NCI-H510A (cell line): Measurements from ENCODE around the gene MIA.
"Not testable (repeated sequence)": the region's sequence is repeated elsewhere in the genome, so short reads cannot be mapped to it uniquely, and the experiment has no call there.

Experiments used
- DNase-seq: peaks from one replicate; lab custom pipeline; 2025; lab: John Stamatoyannopoulos, UW

The MIA gene

GRCh38 chr19:40780582-40780981 is 5.3 kb downstream of the MIA start:
- no peak for DNase-seq

GRCh38 chr19:40781140-40781539 is 5.8 kb downstream of the MIA start:
- no peak for DNase-seq

GRCh38 chr19:40783711-40784110 is 8.4 kb downstream of the MIA start:
- DNase-seq = no peak

- DNase-seq = not testable (repeated sequence)
These were observed 8.8 kb downstream of the MIA start for GRCh38 chr19:40784146-40784545.

DNA sequence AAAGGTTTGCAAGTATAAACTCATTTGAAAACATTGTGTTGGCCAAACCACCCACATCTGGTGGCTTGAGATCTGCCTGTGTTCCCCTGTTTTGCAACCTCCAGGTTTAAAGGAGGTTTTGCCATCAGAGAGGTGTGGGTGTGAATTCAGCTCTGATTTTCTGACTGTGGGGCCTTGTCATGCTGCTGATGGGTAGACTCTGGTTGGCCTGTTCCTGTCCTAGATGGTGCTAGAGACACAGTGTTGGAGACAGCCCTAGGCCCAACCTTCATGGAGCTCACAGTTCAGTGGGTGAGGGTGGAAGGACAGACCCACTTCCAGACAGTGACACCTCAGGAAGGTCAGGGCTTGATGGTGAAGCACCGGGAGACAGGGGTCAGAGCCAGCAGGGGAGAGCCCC is 10.2 kb downstream of the MIA start:
- DNase-seq = no peak

DNA sequence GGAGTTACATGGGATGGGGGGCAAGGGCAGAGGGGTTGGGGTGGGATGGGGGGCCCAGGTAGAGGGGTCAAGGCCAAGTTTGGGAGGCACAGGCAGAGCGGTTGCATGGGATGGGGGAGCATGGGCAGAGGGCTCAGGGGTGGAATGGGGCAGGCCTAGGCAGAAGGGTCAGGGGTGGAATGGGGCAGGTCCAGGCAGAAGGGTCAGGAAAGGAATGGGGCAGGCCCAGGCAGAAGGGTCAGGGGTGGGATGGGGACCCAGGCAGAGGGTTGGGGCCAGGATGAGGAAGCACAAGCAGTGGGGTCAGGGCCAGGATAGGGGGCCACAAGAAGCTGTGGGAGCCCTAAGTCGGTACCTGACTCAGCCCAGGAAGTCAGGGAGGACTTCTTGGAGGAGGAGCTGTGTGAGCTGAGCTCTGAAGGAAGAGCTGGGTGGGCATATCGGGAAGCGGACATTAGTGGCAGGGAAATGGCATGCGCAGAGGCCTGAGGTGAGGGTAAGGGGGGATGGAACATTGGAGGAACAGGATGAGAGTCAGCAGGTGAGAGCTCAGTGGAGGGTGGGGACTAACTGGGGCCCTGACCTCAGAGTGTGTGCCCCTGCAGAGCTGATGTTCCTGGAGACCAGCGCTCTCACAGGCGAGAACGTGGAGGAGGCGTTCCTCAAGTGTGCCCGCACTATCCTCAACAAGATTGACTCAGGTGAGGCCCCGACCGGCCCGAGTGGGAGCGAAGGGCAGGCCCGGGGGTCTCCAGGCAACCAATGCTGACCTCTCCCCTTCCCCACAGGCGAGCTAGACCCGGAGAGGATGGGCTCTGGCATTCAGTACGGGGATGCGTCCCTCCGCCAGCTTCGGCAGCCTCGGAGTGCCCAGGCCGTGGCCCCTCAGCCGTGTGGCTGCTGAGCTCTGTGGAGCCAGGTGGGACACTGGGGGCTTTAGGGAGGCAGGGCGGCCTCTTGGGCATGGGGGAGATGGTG is 11.0 kb downstream of the MIA start:
- DNase-seq = no peak

- no peak for DNase-seq
These were observed 16.0 kb downstream of the MIA start for GRCh38 chr19:40791349-40791748.

GRCh38 chr19:40791996-40792395 is 16.7 kb downstream of the MIA start:
- DNase-seq = no peak

GRCh38 chr19:40797166-40797962 is 22.0 kb downstream of the MIA start:
- no peak for DNase-seq

GRCh38 chr19:40797963-40798682 is 22.8 kb downstream of the MIA start:
- peak; percentile 77 for DNase-seq

GRCh38 chr19:40798683-40799557 is 23.6 kb downstream of the MIA start, which contains the start of gene EGLN2:
Gene EGLN2 (plus strand): TSS chr19:40799191. CDS start chr19:40800573, 1,382 bp downstream.
- peak; percentile 99 for DNase-seq

DNA sequence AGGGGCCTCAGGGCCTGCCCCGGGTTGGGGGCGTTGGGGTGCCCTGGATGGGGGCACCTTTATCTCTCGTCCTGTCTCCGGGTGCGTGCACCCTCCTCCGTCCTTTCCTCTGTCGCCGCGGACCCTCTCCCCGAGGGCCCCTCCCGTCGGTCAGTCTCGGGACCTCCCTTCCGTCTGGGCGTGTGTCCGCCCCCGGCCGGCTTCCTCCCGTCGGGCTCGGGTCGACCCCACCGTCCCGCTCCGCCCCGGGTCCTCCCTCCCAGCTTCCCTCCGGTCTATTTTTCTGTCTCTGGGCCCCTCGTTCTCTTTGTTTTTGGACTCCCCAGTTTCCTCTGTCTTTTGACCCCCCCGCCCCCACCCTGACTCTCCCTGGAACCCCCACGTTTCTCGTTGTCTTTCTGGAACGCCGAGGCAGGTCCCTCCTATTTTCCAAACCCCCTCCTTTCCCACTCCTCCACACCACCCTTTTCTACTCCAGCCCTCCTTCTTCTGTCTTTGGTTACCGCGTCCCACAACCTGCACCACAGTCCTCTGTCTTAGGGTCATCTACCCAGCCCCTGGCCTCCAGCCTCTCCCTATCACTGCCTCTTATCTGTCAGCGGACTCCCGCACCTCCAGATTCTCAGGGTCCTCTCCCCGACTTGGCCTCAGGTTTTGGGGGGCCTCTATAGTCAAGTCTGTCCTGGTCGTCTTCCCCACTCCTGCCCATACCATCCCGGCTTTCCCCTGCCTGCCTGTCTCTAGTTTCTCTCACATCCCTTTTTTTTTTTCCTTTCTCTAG is 24.4 kb downstream of the MIA start:
- DNase-seq = no peak

- DNase-seq = no peak
These were observed 25.1 kb downstream of the MIA start for GRCh38 chr19:40800339-40800996.

- no peak for DNase-seq
These were observed 25.7 kb downstream of the MIA start for GRCh38 chr19:40800997-40801377.

DNA sequence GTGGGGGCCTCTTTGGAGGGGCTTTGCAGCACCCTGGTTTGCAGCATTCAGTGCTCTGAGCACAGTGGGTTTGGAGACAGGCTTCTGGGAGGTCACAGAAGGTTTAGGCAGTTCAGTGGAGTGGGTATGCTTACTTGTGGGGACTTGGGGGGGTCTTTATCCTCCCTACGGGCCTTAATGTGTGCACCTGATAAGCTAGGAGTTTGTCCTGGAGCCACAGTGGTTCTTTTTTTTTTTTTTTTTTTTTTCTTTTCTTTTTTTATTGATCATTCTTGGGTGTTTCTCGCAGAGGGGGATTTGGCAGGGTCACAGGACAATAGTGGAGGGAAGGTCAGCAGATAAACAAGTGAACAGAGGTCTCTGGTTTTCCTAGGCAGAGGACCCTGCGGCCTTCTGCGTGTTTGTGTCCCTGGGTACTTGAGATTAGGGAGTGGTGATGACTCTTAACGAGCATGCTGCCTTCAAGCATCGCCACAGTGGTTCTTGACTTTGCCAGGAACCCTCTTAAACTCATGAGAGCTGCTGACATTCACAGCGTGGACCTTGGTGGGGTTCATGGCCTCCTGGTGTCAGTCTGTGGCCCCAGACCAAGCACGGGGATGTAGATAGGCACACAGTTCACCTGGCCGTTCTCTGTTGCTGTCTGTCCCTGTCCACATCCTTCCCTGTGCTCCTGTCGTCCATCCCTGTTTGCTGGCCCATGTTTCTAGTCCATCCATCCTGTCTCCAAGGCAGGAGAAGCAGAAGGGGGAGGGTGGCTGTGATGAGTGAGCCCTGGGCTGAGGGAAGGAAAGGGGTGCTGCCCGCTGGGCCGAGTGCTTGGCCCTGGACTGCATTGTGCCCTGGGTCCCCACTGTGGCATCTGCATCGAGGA is 26.3 kb downstream of the MIA start:
- DNase-seq = no peak

DNA sequence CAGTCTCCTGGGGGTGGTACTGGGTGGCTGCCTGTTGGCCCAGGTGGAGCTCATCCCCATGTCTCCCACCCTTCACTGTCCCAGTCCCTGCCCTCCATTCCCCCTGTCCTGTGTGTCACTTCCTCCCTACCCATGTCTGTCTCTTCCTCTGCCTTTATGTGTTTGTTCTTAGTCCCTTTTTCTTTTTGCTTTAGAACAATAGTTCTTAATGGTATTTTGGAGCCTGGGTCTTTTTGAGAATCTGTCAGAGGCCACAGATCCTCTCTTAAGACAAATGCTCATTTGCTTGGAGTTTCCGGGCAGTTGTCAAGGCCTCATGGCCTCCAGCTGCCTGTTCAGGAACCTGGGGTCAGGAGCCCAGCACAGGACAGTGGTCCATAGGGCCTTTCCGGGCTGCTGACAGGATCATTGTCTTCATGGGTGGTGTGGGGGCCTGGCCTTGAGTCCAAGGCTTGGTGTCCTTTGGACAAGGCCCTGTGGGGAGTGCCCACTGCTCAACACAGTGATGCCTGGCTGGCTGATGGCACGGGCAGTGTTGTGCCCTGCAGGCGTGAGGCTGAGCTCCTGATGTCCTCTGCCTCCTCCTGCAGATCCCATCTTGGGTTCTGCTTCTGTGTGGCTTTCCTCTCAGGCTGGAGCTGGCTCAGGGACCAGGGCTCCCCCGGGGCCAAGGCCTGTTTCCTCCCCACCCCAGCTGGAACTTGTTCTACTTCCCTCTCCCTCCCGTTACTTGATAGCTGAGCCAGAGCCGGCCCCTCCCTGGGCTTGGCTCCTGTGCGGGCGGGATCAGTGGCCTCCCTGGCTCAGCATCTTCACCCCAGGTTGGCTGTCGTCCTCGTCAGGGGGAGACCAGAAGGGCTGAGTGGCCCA is 27.2 kb downstream of the MIA start:
- no peak for DNase-seq

GRCh38 chr19:40803170-40803856 is 28.0 kb downstream of the MIA start:
- no peak for DNase-seq
